BLaER1 treated with 17β-estradiol and CSF1 and Interleukin-3, amounts not matched to agents 10 nM and 100 nM (cell line): ENCODE data around the gene CLDN10.
A peak's percentile ranks its signal among the peaks of the same experiment; 100 is the strongest.

Experiments
- H3K27ac ChIP-seq, 11 experiments: shearing (Covaris generic); formaldehyde crosslinking; 2 replicates each; pipeline ENCODE4 v1.8.1; 2022
- H3K27me3 ChIP-seq, 11 experiments: shearing (Covaris generic); formaldehyde crosslinking; 2 replicates each; pipeline ENCODE4 v1.8.1; 2022
- H3K36me3 ChIP-seq, 11 experiments: shearing (Covaris generic); formaldehyde crosslinking; 2 replicates each; pipeline ENCODE4 v1.8.1; 2022
- H3K4me1 ChIP-seq, 10 experiments: shearing (Covaris generic); formaldehyde crosslinking; 2 replicates each; pipeline ENCODE4 v1.8.1; 2022
- H3K4me2 ChIP-seq, 11 experiments: shearing (Covaris generic); formaldehyde crosslinking; 2 replicates each; pipeline ENCODE4 v1.8.1; 2022
- H3K4me3 ChIP-seq, 10 experiments: shearing (Covaris generic); formaldehyde crosslinking; 2 replicates each; pipeline ENCODE4 v1.8.1; 2022
- H3K9ac ChIP-seq, 11 experiments: shearing (Covaris generic); formaldehyde crosslinking; 2 replicates each; pipeline ENCODE4 v1.8.1; 2022
- H3K9me3 ChIP-seq, 11 experiments: shearing (Covaris generic); formaldehyde crosslinking; replicated peaks in 1 of 11; 2 replicates each; pipeline ENCODE4 v1.8.1; 2022
- H4K20me1 ChIP-seq, 11 experiments: shearing (Covaris generic); formaldehyde crosslinking; 2 replicates each; pipeline ENCODE4 v1.8.1; 2022
- Cebpa-rat ChIP-seq, 11 experiments: shearing (Covaris generic); IDR thresholded peaks; 2 replicates each; pipeline ENCODE4 v1.8.1; 2022

CLDN10 gene

GRCh38 chr13:95603887-95604555 lies 51.5 kb downstream of the CLDN10 start:
- Histone ChIP-seq H3K27me3 (no peaks in the 10 kb centered on the region), H4K20me1 (no peaks in the 10 kb centered on the region), H3K27ac (no peak overlapping the region), H3K4me1 (no peaks in the 10 kb centered on the region), H3K9ac (no peak overlapping the region), H3K4me2 (no peak overlapping the region), H3K4me3 (no peak overlapping the region), H3K9me3 (no peaks in the 10 kb centered on the region), H3K36me3 (no peaks in the 10 kb centered on the region)
- peak in 9 of 11 experiments; percentile 47 to 88 (median 64); a peak in 15 of 22 replicates for TF ChIP-seq Cebpa-rat (IDR thresholded peaks at IDR 0.05)

GRCh38 chr13:95604556-95604915 lies 52.0 kb downstream of the CLDN10 start:
- TF ChIP-seq Cebpa-rat (IDR thresholded peaks at IDR 0.05): no peak
- Histone ChIP-seq H3K4me1 (no peaks in the 10 kb centered on the region), H3K36me3 (no peaks in the 10 kb centered on the region), H3K4me3 (no peak overlapping the region), H4K20me1 (no peaks in the 10 kb centered on the region), H3K27me3 (no peaks in the 10 kb centered on the region), H3K9me3 (no peaks in the 10 kb centered on the region), H3K9ac (no peak overlapping the region), H3K4me2 (no peak overlapping the region), H3K27ac (no peak overlapping the region)

- no peak for TF ChIP-seq Cebpa-rat (IDR thresholded peaks at IDR 0.05)
- Histone ChIP-seq H3K36me3 (no peaks in the 10 kb centered on the region), H4K20me1 (no peaks in the 10 kb centered on the region), H3K27me3 (no peaks in the 10 kb centered on the region), H3K4me1 (no peaks in the 10 kb centered on the region), H3K9me3 (no peaks in the 10 kb centered on the region), H3K4me2 (no peak overlapping the region), H3K9ac (no peak overlapping the region), H3K27ac (no peak overlapping the region), H3K4me3 (no peak overlapping the region)
Observed at GRCh38 chr13:95605448-95606125, 53.1 kb downstream of the CLDN10 start.

GRCh38 chr13:95607366-95607765 lies 54.8 kb downstream of the CLDN10 start:
- Histone ChIP-seq H4K20me1 (no peaks in the 10 kb centered on the region), H3K4me1 (no peaks in the 10 kb centered on the region), H3K27ac (no peak overlapping the region), H3K4me3 (no peak overlapping the region), H3K36me3 (no peaks in the 10 kb centered on the region), H3K9ac (no peak overlapping the region), H3K27me3 (no peaks in the 10 kb centered on the region), H3K4me2 (no peak overlapping the region), H3K9me3 (no peaks in the 10 kb centered on the region)
- TF ChIP-seq Cebpa-rat (IDR thresholded peaks at IDR 0.05): no peak

GRCh38 chr13:95608640-95609323 lies 56.3 kb downstream of the CLDN10 start:
- Histone ChIP-seq H3K4me2 (no peak overlapping the region; a peak in 1 of 22 replicates), H4K20me1 (no peaks in the 10 kb centered on the region), H3K36me3 (no peaks in the 10 kb centered on the region)

GRCh38 chr13:95614641-95615245 lies 62.2 kb downstream of the CLDN10 start:
- no peak overlapping the region for H3K4me2 ChIP-seq
- H3K27ac ChIP-seq: no peak overlapping the region
- no peak overlapping the region for H3K9ac ChIP-seq
- H4K20me1 ChIP-seq: no peaks in the 10 kb centered on the region
- 0 out of 20 replicates have a peak, but pooled peaks cover 0 to 1% (median 0%) of the 10 kb centered on the region in 10 experiments for H3K4me1 ChIP-seq
- TF ChIP-seq Cebpa-rat (IDR thresholded peaks at IDR 0.05): no peak
- H3K4me3 ChIP-seq: no peak overlapping the region
- no peaks in the 10 kb centered on the region for H3K36me3 ChIP-seq
- H3K27me3 ChIP-seq: no peaks in the 10 kb centered on the region
- H3K9me3 ChIP-seq: 0 out of 22 replicates have a peak, but pooled peaks cover 0 to 2% (median 0%) of the 10 kb centered on the region in 11 experiments

More at GRCh38 chr13:95608640-95609323, 56.3 kb downstream of the CLDN10 start:
- Histone ChIP-seq H3K9me3 (no peaks in the 10 kb centered on the region), H3K27me3 (no peaks in the 10 kb centered on the region), H3K4me1 (no peaks in the 10 kb centered on the region), H3K27ac (no peak overlapping the region), H3K4me3 (no peak overlapping the region), H3K9ac (no peak overlapping the region)
- no peak for TF ChIP-seq Cebpa-rat (IDR thresholded peaks at IDR 0.05)

- TF ChIP-seq Cebpa-rat (IDR thresholded peaks at IDR 0.05): no peak
- no peak overlapping the region for H3K27ac ChIP-seq
- no peaks in the 10 kb centered on the region for H3K36me3 ChIP-seq
- H3K4me3 ChIP-seq: no peak overlapping the region
- no peaks in the 10 kb centered on the region for H4K20me1 ChIP-seq
- peaks cover 0 to 10% (median 0%) of the 10 kb centered on the region in 11 experiments; a peak in 1 of 22 replicates for H3K9me3 ChIP-seq
- 0 out of 20 replicates have a peak, but pooled peaks cover 0 to 3% (median 0%) of the 10 kb centered on the region in 10 experiments for H3K4me1 ChIP-seq
- no peaks in the 10 kb centered on the region for H3K27me3 ChIP-seq
- H3K4me2 ChIP-seq: no peak overlapping the region
- H3K9ac ChIP-seq: no peak overlapping the region
Observed at GRCh38 chr13:95615539-95615938, 63.0 kb downstream of the CLDN10 start.

GRCh38 chr13:95620030-95620824 lies 67.7 kb downstream of the CLDN10 start:
- no peak overlapping the region for H3K27ac ChIP-seq
- no peaks in the 10 kb centered on the region for H3K36me3 ChIP-seq
- no peak overlapping the region for H3K4me3 ChIP-seq
- H4K20me1 ChIP-seq: no peaks in the 10 kb centered on the region
- H3K9me3 ChIP-seq: peaks cover 0 to 12% (median 0%) of the 10 kb centered on the region in 11 experiments; a peak in 1 of 22 replicates
- H3K9ac ChIP-seq: no peak overlapping the region
- peaks cover 0 to 16% (median 2%) of the 10 kb centered on the region in 10 experiments; a peak in 8 of 20 replicates for H3K4me1 ChIP-seq
- H3K27me3 ChIP-seq: no peaks in the 10 kb centered on the region
- no peak for TF ChIP-seq Cebpa-rat (IDR thresholded peaks at IDR 0.05)
- H3K4me2 ChIP-seq: no peak overlapping the region
